HCT116 (cell line): ENCODE measurements around the gene UBE3B.

Experiments
- CBX3 ChIP-seq: IDR thresholded peaks from 2 replicates; pipeline ENCODE4 v1.6.1; 2012; ENCODE audit warnings: low read depth
- CEBPB ChIP-seq: IDR thresholded peaks from 2 replicates; pipeline ENCODE4 v1.6.1; 2012; ENCODE audit warnings: low read depth
- EZH2 ChIP-seq: fragments of 200-600 bp; sonication (generic); IDR thresholded peaks from 2 replicates; pipeline ENCODE4 v1.6.1; 2017; ENCODE audit warnings: antibody characterized with exemption, mixed run types
- POLR2A ChIP-seq: IDR thresholded peaks from 2 replicates; pipeline ENCODE4 v1.7.0; 2011; ENCODE audit warnings: borderline replicate concordance; ENCODE audit not compliant: insufficient read depth, insufficient read length; ENCODE audit errors: extremely low read depth
- POLR2AphosphoS5 ChIP-seq: IDR thresholded peaks from 2 replicates; pipeline ENCODE4 v1.6.1; 2011; ENCODE audit warnings: mild to moderate bottlenecking, low read depth, low read length, moderate library complexity
- RAD21 ChIP-seq: IDR thresholded peaks from 2 replicates; pipeline ENCODE4 v1.6.1; 2012; ENCODE audit warnings: low read depth, mild to moderate bottlenecking
- TCF7L2 ChIP-seq: IDR thresholded peaks from 2 replicates; pipeline ENCODE4 v1.7.0; 2011; ENCODE audit warnings: borderline replicate concordance, inconsistent platforms; ENCODE audit not compliant: insufficient read depth, insufficient read length; ENCODE audit errors: extremely low read depth
- TF ChIP-seq, protein P1 (sequence below), 3 experiments: fragments of 200-600 bp in 1 of 3; sonication (generic) in 1 of 3; IDR thresholded peaks in 2 of 3; conservative IDR thresholded peaks in 1 of 3; 2 replicates each; pipeline ENCODE4 v1.5.1; 2012 to 2017; ENCODE audit warnings: low read depth in 2 of 3, low read length in 2 of 3, antibody characterized with exemption in 1 of 3, borderline replicate concordance in 1 of 3, control low read depth in 1 of 3, mild to moderate bottlenecking in 1 of 3, mixed read lengths in 1 of 3, mixed run types in 1 of 3, moderate library complexity in 1 of 3; ENCODE audit not compliant: insufficient read depth in 1 of 3
- TF ChIP-seq, protein P2 (sequence below): IDR thresholded peaks from 2 replicates; pipeline ENCODE4 v1.6.1; 2012; ENCODE audit warnings: low read depth
- TF ChIP-seq, protein P3 (sequence below): IDR thresholded peaks from 2 replicates; pipeline ENCODE4 v1.6.1; 2012

DNA sequence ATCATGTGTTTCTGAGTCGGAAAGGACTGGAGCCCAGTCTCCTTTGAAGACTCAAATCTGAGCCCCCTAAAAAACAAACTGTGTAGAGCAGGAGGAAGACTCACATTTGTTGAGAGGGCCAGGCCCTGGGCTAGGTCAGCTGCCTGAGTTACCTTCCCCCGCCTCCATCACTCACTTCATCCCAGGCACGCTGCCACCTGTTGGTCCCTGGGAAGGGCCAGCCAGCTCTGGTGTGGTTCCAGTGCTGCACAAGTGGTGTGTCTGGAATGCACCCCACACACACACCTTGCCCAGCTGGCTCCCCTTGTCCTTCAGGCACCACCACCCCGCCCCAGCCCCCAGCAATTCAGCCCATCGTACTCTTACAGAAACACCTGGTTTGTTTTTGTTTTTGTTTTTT, 105.2 kb downstream of the UBE3B start:
- TF ChIP-seq, protein P1, sequence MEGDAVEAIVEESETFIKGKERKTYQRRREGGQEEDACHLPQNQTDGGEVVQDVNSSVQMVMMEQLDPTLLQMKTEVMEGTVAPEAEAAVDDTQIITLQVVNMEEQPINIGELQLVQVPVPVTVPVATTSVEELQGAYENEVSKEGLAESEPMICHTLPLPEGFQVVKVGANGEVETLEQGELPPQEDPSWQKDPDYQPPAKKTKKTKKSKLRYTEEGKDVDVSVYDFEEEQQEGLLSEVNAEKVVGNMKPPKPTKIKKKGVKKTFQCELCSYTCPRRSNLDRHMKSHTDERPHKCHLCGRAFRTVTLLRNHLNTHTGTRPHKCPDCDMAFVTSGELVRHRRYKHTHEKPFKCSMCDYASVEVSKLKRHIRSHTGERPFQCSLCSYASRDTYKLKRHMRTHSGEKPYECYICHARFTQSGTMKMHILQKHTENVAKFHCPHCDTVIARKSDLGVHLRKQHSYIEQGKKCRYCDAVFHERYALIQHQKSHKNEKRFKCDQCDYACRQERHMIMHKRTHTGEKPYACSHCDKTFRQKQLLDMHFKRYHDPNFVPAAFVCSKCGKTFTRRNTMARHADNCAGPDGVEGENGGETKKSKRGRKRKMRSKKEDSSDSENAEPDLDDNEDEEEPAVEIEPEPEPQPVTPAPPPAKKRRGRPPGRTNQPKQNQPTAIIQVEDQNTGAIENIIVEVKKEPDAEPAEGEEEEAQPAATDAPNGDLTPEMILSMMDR (IDR thresholded peaks at IDR 0.05 in 2 of 3, conservative IDR thresholded peaks at IDR 0.05 in 1 of 3; ENCODE audit: borderline replicate concordance in 1 of 3, insufficient read depth in 1 of 3, low read depth in 2 of 3, low read length in 2 of 3), result peak in 2 of 3 experiments; percentile 18 to 27; a peak in 2 of 6 replicates
- TF ChIP-seq, protein P2, sequence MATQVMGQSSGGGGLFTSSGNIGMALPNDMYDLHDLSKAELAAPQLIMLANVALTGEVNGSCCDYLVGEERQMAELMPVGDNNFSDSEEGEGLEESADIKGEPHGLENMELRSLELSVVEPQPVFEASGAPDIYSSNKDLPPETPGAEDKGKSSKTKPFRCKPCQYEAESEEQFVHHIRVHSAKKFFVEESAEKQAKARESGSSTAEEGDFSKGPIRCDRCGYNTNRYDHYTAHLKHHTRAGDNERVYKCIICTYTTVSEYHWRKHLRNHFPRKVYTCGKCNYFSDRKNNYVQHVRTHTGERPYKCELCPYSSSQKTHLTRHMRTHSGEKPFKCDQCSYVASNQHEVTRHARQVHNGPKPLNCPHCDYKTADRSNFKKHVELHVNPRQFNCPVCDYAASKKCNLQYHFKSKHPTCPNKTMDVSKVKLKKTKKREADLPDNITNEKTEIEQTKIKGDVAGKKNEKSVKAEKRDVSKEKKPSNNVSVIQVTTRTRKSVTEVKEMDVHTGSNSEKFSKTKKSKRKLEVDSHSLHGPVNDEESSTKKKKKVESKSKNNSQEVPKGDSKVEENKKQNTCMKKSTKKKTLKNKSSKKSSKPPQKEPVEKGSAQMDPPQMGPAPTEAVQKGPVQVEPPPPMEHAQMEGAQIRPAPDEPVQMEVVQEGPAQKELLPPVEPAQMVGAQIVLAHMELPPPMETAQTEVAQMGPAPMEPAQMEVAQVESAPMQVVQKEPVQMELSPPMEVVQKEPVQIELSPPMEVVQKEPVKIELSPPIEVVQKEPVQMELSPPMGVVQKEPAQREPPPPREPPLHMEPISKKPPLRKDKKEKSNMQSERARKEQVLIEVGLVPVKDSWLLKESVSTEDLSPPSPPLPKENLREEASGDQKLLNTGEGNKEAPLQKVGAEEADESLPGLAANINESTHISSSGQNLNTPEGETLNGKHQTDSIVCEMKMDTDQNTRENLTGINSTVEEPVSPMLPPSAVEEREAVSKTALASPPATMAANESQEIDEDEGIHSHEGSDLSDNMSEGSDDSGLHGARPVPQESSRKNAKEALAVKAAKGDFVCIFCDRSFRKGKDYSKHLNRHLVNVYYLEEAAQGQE, result no peak
- TF ChIP-seq CEBPB (no peak), RAD21 (no peak), CBX3 (no peak), POLR2AphosphoS5 (no peak), EZH2 (no peak), POLR2A (no peak), TCF7L2 (no peak)
- TF ChIP-seq, protein P3, sequence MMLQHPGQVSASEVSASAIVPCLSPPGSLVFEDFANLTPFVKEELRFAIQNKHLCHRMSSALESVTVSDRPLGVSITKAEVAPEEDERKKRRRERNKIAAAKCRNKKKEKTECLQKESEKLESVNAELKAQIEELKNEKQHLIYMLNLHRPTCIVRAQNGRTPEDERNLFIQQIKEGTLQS, result no peak
